ENCODE results near the gene NACA. TPM values are rescaled to one million over a fixed set of nuclear protein-coding genes. Genes with fewer than 3 reads are reported as not detected.

Gene NACA
- polyA plus RNA-seq (2012; ENCODE audit: insufficient read length, low read depth): 1,287 TPM

GRCh38 chr12:56724972-56725722, at the start of gene NACA:
Gene NACA, minus strand, starts transcription at chr12:56725299. Its CDS starts 778 bp downstream, at chr12:56724521.
- TF ChIP-seq REST (IDR thresholded peaks at IDR 0.05; ENCODE audit: insufficient read depth in 1 of 2, low read depth in 2 of 2, low read length in 2 of 2) (peak in 1 of 2 experiments; percentile 47; a peak in 1 of 4 replicates), POLR2AphosphoS5 (IDR thresholded peaks at IDR 0.05; ENCODE audit: low read depth, low read length) (peak; percentile 99), SIN3A (IDR thresholded peaks at IDR 0.05; ENCODE audit: borderline replicate concordance, insufficient read depth, low read length) (peak; percentile 66; the same call in 1 of the 2 replicates), FOXP2 (optimal IDR thresholded peaks at IDR 0.05; ENCODE audit: borderline replicate concordance, extremely low read depth, extremely low read length, insufficient read depth) (peak; percentile 66), TAF1 (IDR thresholded peaks at IDR 0.05; ENCODE audit: borderline replicate concordance, insufficient read depth, low read length) (peak; percentile 99)

GRCh38 chr12:56773113-56773512, 48.0 kb upstream of the NACA start:
- no peak for TF ChIP-seq TAF1 (IDR thresholded peaks at IDR 0.05; ENCODE audit: borderline replicate concordance, insufficient read depth, low read length)
- TF ChIP-seq SIN3A (IDR thresholded peaks at IDR 0.05; ENCODE audit: borderline replicate concordance, insufficient read depth, low read length): no peak
- no peak for TF ChIP-seq FOXP2 (optimal IDR thresholded peaks at IDR 0.05; ENCODE audit: borderline replicate concordance, extremely low read depth, extremely low read length, insufficient read depth)
- TF ChIP-seq REST (IDR thresholded peaks at IDR 0.05; ENCODE audit: insufficient read depth in 1 of 2, low read depth in 2 of 2, low read length in 2 of 2): no peak
- TF ChIP-seq POLR2AphosphoS5 (IDR thresholded peaks at IDR 0.05; ENCODE audit: low read depth, low read length): no peak

GRCh38 chr12:56772625-56773024, 47.5 kb upstream of the NACA start:
- TF ChIP-seq TAF1 (IDR thresholded peaks at IDR 0.05; ENCODE audit: borderline replicate concordance, insufficient read depth, low read length) (no peak), SIN3A (IDR thresholded peaks at IDR 0.05; ENCODE audit: borderline replicate concordance, insufficient read depth, low read length) (no peak)

- TF ChIP-seq TAF1 (IDR thresholded peaks at IDR 0.05; ENCODE audit: borderline replicate concordance, insufficient read depth, low read length) (no peak), POLR2AphosphoS5 (IDR thresholded peaks at IDR 0.05; ENCODE audit: low read depth, low read length) (no peak), REST (IDR thresholded peaks at IDR 0.05; ENCODE audit: insufficient read depth in 1 of 2, low read depth in 2 of 2, low read length in 2 of 2) (no peak), FOXP2 (optimal IDR thresholded peaks at IDR 0.05; ENCODE audit: borderline replicate concordance, extremely low read depth, extremely low read length, insufficient read depth) (no peak), SIN3A (IDR thresholded peaks at IDR 0.05; ENCODE audit: borderline replicate concordance, insufficient read depth, low read length) (no peak)
Measured at GRCh38 chr12:56769868-56770267, 44.8 kb upstream of the NACA start.

GRCh38 chr12:56768424-56768823, 43.3 kb upstream of the NACA start:
- TF ChIP-seq POLR2AphosphoS5 (IDR thresholded peaks at IDR 0.05; ENCODE audit: low read depth, low read length) (no peak), REST (IDR thresholded peaks at IDR 0.05; ENCODE audit: insufficient read depth in 1 of 2, low read depth in 2 of 2, low read length in 2 of 2) (no peak), TAF1 (IDR thresholded peaks at IDR 0.05; ENCODE audit: borderline replicate concordance, insufficient read depth, low read length) (no peak), SIN3A (IDR thresholded peaks at IDR 0.05; ENCODE audit: borderline replicate concordance, insufficient read depth, low read length) (no peak), FOXP2 (optimal IDR thresholded peaks at IDR 0.05; ENCODE audit: borderline replicate concordance, extremely low read depth, extremely low read length, insufficient read depth) (no peak)
